GM23338 (cell line): Measurements from ENCODE around the gene LPCAT3. TPM values are rescaled to one million over a fixed set of nuclear protein-coding genes. Genes with fewer than 3 reads are reported as not detected.
A peak's percentile ranks its signal among the peaks of the same experiment; 100 is the strongest.

ENCODE experiments used
- ATAC-seq: fragments of 200-7000 bp; cut with Tn5 transposase; 3 replicates; pipeline ENCODE4 v1.9.1; 2020
- DNase-seq: peaks from one replicate; pipeline ENCODE4 v3.0.0-alpha.2; 2015; ENCODE audit warnings: low spot score
- H2AFZ ChIP-seq: fragments of 200-600 bp; sonication (generic); 2 replicates; pipeline ENCODE4 v1.8.0; 2016; ENCODE audit warnings: antibody characterized with exemption, mild to moderate bottlenecking, moderate library complexity
- H3F3A ChIP-seq: fragments of 200-600 bp; sonication (generic); replicated peaks from 2 replicates; pipeline ENCODE4 v1.8.0; 2017; ENCODE audit warnings: antibody characterized with exemption, mixed run types, low read depth
- H3K27ac ChIP-seq: fragments of 200-600 bp; sonication (generic); 2 replicates; pipeline ENCODE4 v1.6.1; 2016; ENCODE audit warnings: low read depth
- H3K27me3 ChIP-seq: fragments of 200-600 bp; sonication (generic); 2 replicates; pipeline ENCODE4 v1.8.0; 2016; ENCODE audit warnings: mild to moderate bottlenecking, mixed run types, moderate library complexity; ENCODE audit not compliant: insufficient read depth
- H3K36me3 ChIP-seq: fragments of 200-600 bp; sonication (generic); 2 replicates; pipeline ENCODE4 v1.8.0; 2016; ENCODE audit warnings: mild to moderate bottlenecking; ENCODE audit not compliant: insufficient read depth
- H3K4me1 ChIP-seq: fragments of 200-600 bp; sonication (generic); 2 replicates; pipeline ENCODE4 v1.8.0; 2016; ENCODE audit warnings: mild to moderate bottlenecking, moderate library complexity; ENCODE audit not compliant: insufficient read depth
- H3K4me2 ChIP-seq: fragments of 200-600 bp; sonication (generic); 2 replicates; pipeline ENCODE4 v1.7.1; 2017; ENCODE audit warnings: mixed run types
- H3K4me3 ChIP-seq: fragments of 200-600 bp; sonication (generic); 2 replicates; pipeline ENCODE4 v1.6.1; 2016; ENCODE audit warnings: mixed run types
- H3K79me2 ChIP-seq: fragments of 200-600 bp; sonication (generic); replicated peaks from 2 replicates; pipeline ENCODE4 v1.8.0; 2017; ENCODE audit warnings: mild to moderate bottlenecking; ENCODE audit not compliant: insufficient read depth
- H3K9me2 ChIP-seq: fragments of 200-600 bp; sonication (generic); 2 replicates; pipeline ENCODE4 v1.8.0; 2017; ENCODE audit not compliant: insufficient read depth
- H4K20me1 ChIP-seq: fragments of 200-600 bp; sonication (generic); replicated peaks from 2 replicates; pipeline ENCODE4 v1.8.0; 2017; ENCODE audit warnings: mild to moderate bottlenecking; ENCODE audit not compliant: insufficient read depth
- H3K27ac Mint-ChIP-seq: 2 replicates; pipeline ENCODE4 v1.8.0; 2020; ENCODE audit warnings: inconsistent platforms, mild to moderate bottlenecking, moderate library complexity, mixed read lengths
- H3K27me3 Mint-ChIP-seq: 3 replicates; pipeline ENCODE4 v1.8.0; 2022; ENCODE audit warnings: low read depth, mild to moderate bottlenecking, moderate library complexity, mixed read lengths, inconsistent platforms; ENCODE audit not compliant: insufficient read depth, poor library complexity
- H3K36me3 Mint-ChIP-seq: 3 replicates; pipeline ENCODE4 v1.8.0; 2021; ENCODE audit warnings: low read depth, mild to moderate bottlenecking, inconsistent platforms, moderate library complexity, mixed read lengths
- H3K4me1 Mint-ChIP-seq: 3 replicates; pipeline ENCODE4 v1.8.0; 2020; ENCODE audit warnings: mild to moderate bottlenecking, inconsistent platforms, mixed read lengths
- H3K4me3 Mint-ChIP-seq: 3 replicates; pipeline ENCODE4 v1.8.0; 2021; ENCODE audit warnings: moderate library complexity, mild to moderate bottlenecking, inconsistent platforms, mixed read lengths
- H3K9me3 Mint-ChIP-seq: 3 replicates; pipeline ENCODE4 v1.8.0; 2020; ENCODE audit warnings: moderate library complexity, mild to moderate bottlenecking, inconsistent platforms, mixed read lengths
- NANOG ChIP-seq: IDR thresholded peaks from 2 replicates; pipeline ENCODE4 v1.6.1; 2016; ENCODE audit warnings: antibody characterized with exemption, borderline replicate concordance
- REST ChIP-seq: IDR thresholded peaks from one replicate; pipeline ENCODE4 v1.6.1; 2018; ENCODE audit warnings: antibody characterized with exemption; ENCODE audit not compliant: unreplicated experiment
- polyA plus RNA-seq: library from polyadenylated mRNA; unstranded; fragments of >200 nt; fragmentation: Nextera tagmentation; extraction: Ambion mirVana; gene quantifications from 2 replicates; pipeline ENCODE4 v1.2.1, GENCODE V29; 2016
- total RNA-seq: library from RNA; depleted of rRNA; stranded (reverse); fragments of >200 nt; shearing (Covaris generic); gene quantifications from 2 replicates; pipeline ENCODE4 v1.2.3, GENCODE V29; 2014
- TF ChIP-seq, protein P1 (sequence below), 2 experiments: fragments of 200-600 bp in 1 of 2; sonication (generic) in 1 of 2; conservative IDR thresholded peaks; 2 replicates each; pipeline versions ENCODE4 v1.5.1 to v1.6.1; 2016 to 2017; ENCODE audit warnings: antibody characterized with exemption in 2 of 2, low read depth in 2 of 2, mild to moderate bottlenecking in 2 of 2, moderate library complexity in 1 of 2

LPCAT3 gene
- total and polyA plus RNA-seq, 2 experiments from 2014 or later, result 21.4 to 51.5 TPM

DNA sequence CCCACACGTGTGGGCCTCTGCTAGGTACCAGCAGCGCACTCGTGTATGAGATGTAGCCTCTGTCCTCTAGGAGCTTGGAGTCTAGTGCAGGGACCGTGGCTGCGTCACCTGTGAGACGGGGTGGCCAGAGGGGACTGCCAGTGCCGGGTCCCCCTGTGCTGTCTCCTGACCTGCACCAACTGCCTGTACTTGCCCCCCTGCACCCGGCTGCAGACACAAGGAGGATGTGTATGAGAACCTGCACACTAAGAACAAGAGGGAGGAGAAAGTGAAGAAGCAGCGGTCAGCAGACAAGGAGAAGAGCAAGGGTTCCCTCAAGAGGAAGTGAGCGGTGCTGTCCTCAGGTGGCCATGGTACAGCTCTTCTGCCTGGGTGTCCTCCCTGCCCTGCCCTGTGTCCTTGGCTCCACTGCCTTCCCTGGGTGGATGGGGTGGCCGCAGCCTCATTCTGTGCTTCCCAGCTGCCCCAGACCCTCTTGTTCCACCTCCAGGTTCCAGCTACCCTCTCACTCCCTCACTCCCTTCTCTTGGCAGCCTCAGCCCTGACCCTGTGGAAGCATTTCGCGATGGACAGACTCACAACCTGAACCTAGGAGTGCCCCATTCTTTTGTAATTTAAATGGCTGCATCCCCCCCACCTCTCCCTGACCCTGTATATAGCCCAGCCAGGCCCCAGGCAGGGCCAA lies 57.5 kb downstream of the LPCAT3 start:
- Histone ChIP-seq H3K4me2 (peak overlapping the region; percentile 98), H3K79me2 (peaks cover 17% of the 10 kb centered on the region), H4K20me1 (no peaks in the 10 kb centered on the region; the same call in 1 of the 2 replicates), H3K4me1 (peaks cover 38% of the 10 kb centered on the region), H3K27ac (peak overlapping the region; percentile 91), H3K9me2 (no peaks in the 10 kb centered on the region), H3K4me3 (peak overlapping the region; percentile 95; the same call in 1 of the 2 replicates), H3K27me3 (no peaks in the 10 kb centered on the region), H3F3A (peaks cover 29% of the 10 kb centered on the region), H2AFZ (no peak overlapping the region), H3K36me3 (peaks cover 6% of the 10 kb centered on the region)
- TF ChIP-seq, protein P1, sequence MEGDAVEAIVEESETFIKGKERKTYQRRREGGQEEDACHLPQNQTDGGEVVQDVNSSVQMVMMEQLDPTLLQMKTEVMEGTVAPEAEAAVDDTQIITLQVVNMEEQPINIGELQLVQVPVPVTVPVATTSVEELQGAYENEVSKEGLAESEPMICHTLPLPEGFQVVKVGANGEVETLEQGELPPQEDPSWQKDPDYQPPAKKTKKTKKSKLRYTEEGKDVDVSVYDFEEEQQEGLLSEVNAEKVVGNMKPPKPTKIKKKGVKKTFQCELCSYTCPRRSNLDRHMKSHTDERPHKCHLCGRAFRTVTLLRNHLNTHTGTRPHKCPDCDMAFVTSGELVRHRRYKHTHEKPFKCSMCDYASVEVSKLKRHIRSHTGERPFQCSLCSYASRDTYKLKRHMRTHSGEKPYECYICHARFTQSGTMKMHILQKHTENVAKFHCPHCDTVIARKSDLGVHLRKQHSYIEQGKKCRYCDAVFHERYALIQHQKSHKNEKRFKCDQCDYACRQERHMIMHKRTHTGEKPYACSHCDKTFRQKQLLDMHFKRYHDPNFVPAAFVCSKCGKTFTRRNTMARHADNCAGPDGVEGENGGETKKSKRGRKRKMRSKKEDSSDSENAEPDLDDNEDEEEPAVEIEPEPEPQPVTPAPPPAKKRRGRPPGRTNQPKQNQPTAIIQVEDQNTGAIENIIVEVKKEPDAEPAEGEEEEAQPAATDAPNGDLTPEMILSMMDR (conservative IDR thresholded peaks at IDR 0.05; ENCODE audit: low read depth in 2 of 2), result peak in 1 of 2 experiments; percentile 57; a peak in 2 of 4 replicates
- no peak for TF ChIP-seq REST
- peak; percentile 0; the same call in 2 of the 3 replicates for ATAC-seq
- no peaks in the 10 kb centered on the region for H3K9me3 Mint-ChIP-seq
- H3K27me3 Mint-ChIP-seq, result peaks cover 25% of the 10 kb centered on the region
- no peak for DNase-seq
- H3K36me3 Mint-ChIP-seq, result peaks cover 18% of the 10 kb centered on the region
- peak overlapping the region; percentile 98 for H3K27ac Mint-ChIP-seq
- H3K4me3 Mint-ChIP-seq, result peak overlapping the region; percentile 86; the same call in 2 of the 3 replicates
- peaks cover 45% of the 10 kb centered on the region for H3K4me1 Mint-ChIP-seq

DNA sequence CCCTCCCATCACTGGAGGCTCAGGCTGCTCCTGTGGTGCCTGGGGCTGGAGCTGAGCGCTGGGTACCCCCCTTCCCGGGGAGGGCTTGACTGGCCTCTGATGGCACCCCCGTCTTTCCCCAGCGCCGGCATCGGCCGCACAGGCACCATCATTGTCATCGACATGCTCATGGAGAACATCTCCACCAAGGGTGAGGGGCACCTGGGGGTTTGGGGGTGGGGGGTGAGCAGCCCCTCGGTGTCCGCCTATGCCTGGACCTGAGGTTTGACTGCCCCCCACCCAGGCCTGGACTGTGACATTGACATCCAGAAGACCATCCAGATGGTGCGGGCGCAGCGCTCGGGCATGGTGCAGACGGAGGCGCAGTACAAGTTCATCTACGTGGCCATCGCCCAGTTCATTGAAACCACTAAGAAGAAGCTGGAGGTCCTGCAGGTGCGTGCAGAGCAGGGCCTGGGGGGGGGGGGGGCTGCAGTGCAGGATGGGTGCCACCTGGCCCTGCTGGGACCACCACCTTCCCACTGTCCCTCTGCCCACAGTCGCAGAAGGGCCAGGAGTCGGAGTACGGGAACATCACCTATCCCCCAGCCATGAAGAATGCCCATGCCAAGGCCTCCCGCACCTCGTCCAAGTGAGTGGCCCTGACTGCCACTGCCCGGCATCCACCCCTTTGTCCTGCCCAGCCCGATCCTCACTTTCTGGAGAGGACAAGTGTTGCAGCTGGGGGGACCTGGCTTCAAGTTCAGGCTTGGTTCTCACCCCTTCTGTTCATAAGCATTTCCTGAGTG lies 58.3 kb downstream of the LPCAT3 start:
- H3K4me3 Mint-ChIP-seq, result no peak overlapping the region
- peaks cover 17% of the 10 kb centered on the region for H3K79me2 ChIP-seq
- no peak overlapping the region for H3K27ac Mint-ChIP-seq
- no peaks in the 10 kb centered on the region for H3K9me3 Mint-ChIP-seq
- peaks cover 25% of the 10 kb centered on the region for H3F3A ChIP-seq
- peaks cover 37% of the 10 kb centered on the region for H3K4me1 Mint-ChIP-seq
- H3K4me3 ChIP-seq, result no peak overlapping the region
- no peak overlapping the region for H2AFZ ChIP-seq
- peaks cover 11% of the 10 kb centered on the region for H3K36me3 Mint-ChIP-seq
- no peaks in the 10 kb centered on the region for H3K27me3 ChIP-seq
- no peak for TF ChIP-seq REST
- no peak for TF ChIP-seq NANOG
- TF ChIP-seq, protein P1 (conservative IDR thresholded peaks at IDR 0.05; ENCODE audit: low read depth in 2 of 2), result no peak
- H3K4me1 ChIP-seq, result peaks cover 38% of the 10 kb centered on the region
- peaks cover 20% of the 10 kb centered on the region for H3K27me3 Mint-ChIP-seq
- no peak for DNase-seq
- H3K4me2 ChIP-seq, result no peak overlapping the region
- H3K36me3 ChIP-seq, result no peaks in the 10 kb centered on the region; the same call in 1 of the 2 replicates
- no peaks in the 10 kb centered on the region for H3K9me2 ChIP-seq
- no peaks in the 10 kb centered on the region for H4K20me1 ChIP-seq
- no peak for ATAC-seq
- no peak overlapping the region for H3K27ac ChIP-seq
